HepG2 (cell line): Measurements from ENCODE around the gene ZNF334. TPM values are rescaled to one million over a fixed set of nuclear protein-coding genes. Genes with fewer than 3 reads are reported as not detected.

Source experiments
- PRDM10 ChIP-seq: sonication (generic); formaldehyde crosslinking; IDR thresholded peaks from 2 replicates; pipeline ENCODE4 v1.4.0; 2020; ENCODE audit warnings: low read depth, missing genetic modification reagents
- REPIN1 ChIP-seq: sonication (generic); formaldehyde crosslinking; IDR thresholded peaks from 2 replicates; pipeline ENCODE4 v1.8.0; 2022; ENCODE audit warnings: missing genetic modification reagents, low read depth, mild to moderate bottlenecking, borderline replicate concordance
- RFX5 ChIP-seq: IDR thresholded peaks from 2 replicates; pipeline ENCODE4 v1.6.1; 2011; ENCODE audit warnings: low read depth, low read length, improper control_type of control experiment
- ZNF609 ChIP-seq: sonication (generic); formaldehyde crosslinking; IDR thresholded peaks from 2 replicates; pipeline ENCODE4 v1.4.0; 2020; ENCODE audit warnings: mild to moderate bottlenecking, missing genetic modification reagents, borderline replicate concordance
- polyA plus RNA-seq, 8 experiments: library from polyadenylated mRNA; depleted of rRNA in 3 of 8; stranded (reverse) in 7 of 8; unstranded in 1 of 8; fragments of >200 nt; fragmentation: Illumina TruSeq in 4 of 8; extraction: Trizol in 4 of 8; gene quantifications; 2 replicates each; pipeline versions ENCODE4 v1.2.1 to v1.2.3, GENCODE V29; 2011 to 2016; ENCODE audit warnings: low read depth in 4 of 8, missing spikeins in 1 of 8, mixed read lengths in 1 of 8; ENCODE audit not compliant: insufficient read depth in 1 of 8
- total RNA-seq, 5 experiments: library from RNA; depleted of rRNA; stranded (reverse); fragments of >200 nt; fragmentation: Illumina TruSeq; extraction: Trizol; gene quantifications; 2 replicates each; pipeline ENCODE4 v1.2.3, GENCODE V29; 2016; ENCODE audit warnings: low read depth in 1 of 5

The ZNF334 gene
- total and polyA plus RNA-seq, 2 of the 13 experiments (the other 11 are each of a cell fraction or from before 2014, with no cell fraction given) = 4.8 to 7.8 TPM

GRCh38 chr20:46484954-46485353 lies 28.4 kb downstream of the ZNF334 start (continued):
- TF ChIP-seq ZNF609 (CRISPR knock-in tag) = no peak
- TF ChIP-seq PRDM10 (CRISPR knock-in tag) = no peak
- no peak for TF ChIP-seq RFX5
- TF ChIP-seq REPIN1 (CRISPR knock-in tag) = no peak
